HG03432 (cell line): ENCODE data around the gene BRSK2.
"Not testable (repeated sequence)": the region's sequence is repeated elsewhere in the genome, so short reads cannot be mapped to it uniquely, and the experiment has no call there.

Source experiments
- ATAC-seq: cut with Tn5 transposase; IDR thresholded peaks from one replicate; pipeline ENCODE4 v1.9.1; 2021; ENCODE audit warnings: mild to moderate bottlenecking, moderate library complexity; ENCODE audit not compliant: unreplicated experiment

BRSK2 gene

GRCh38 chr11:1508491-1508891 is 118.8 kb downstream of the BRSK2 start:
- ATAC-seq, result no peak

GRCh38 chr11:1508986-1509385 is 119.3 kb downstream of the BRSK2 start:
- no peak for ATAC-seq

GRCh38 chr11:1509626-1510255 is 120.0 kb downstream of the BRSK2 start:
- no peak for ATAC-seq

- ATAC-seq, result not testable (repeated sequence)
These were observed 120.6 kb downstream of the BRSK2 start for GRCh38 chr11:1510351-1510750.

- ATAC-seq, result no peak
These were observed 121.2 kb downstream of the BRSK2 start for GRCh38 chr11:1510928-1511327.

GRCh38 chr11:1511937-1512496 is 122.3 kb downstream of the BRSK2 start:
- ATAC-seq, result no peak
